Body of pancreas (tissue), 4 donors: ENCODE data around the gene ARV1. TPM values are rescaled to one million over a fixed set of nuclear protein-coding genes. Genes with fewer than 3 reads are reported as not detected.
A peak's percentile ranks its signal among the peaks of the same experiment; 100 is the strongest.
"Not testable (repeated sequence)": the region's sequence is repeated elsewhere in the genome, so short reads cannot be mapped to it uniquely, and the experiment has no call there.

Experiments
- ATAC-seq: fragments of 150-250 bp; one replicate; pipeline ENCODE4 v1.9.1; 2016
- DNase-seq, 4 donors: peaks; one replicate each; pipeline ENCODE4 v3.0.0-alpha.2; 2019
- H3K27ac ChIP-seq, 4 donors: fragments of 200-600 bp; sonication (generic); 1 replicate in 3 of 4; 2 replicates in 1 of 4; pipeline versions ENCODE4 v1.5.1 to v1.6.1; 2016 to 2019; ENCODE audit warnings: mild to moderate bottlenecking in 1 of 4, mixed read lengths in 1 of 4, moderate library complexity in 1 of 4
- H3K27me3 ChIP-seq, 2 donors: fragments of 200-600 bp; sonication (generic); one replicate each; pipeline ENCODE4 v1.6.0; 2016; ENCODE audit warnings: mild to moderate bottlenecking in 1 of 2
- H3K36me3 ChIP-seq, 2 donors: fragments of 200-600 bp; sonication (generic); replicated peaks in 1 of 2; 2 replicates each; pipeline ENCODE4 v1.5.1; 2016; ENCODE audit warnings: low read depth in 2 of 2; ENCODE audit not compliant: insufficient read depth in 1 of 2
- H3K4me1 ChIP-seq: fragments of 200-600 bp; sonication (generic); one replicate; pipeline ENCODE4 v1.6.0; 2016
- H3K4me3 ChIP-seq, 2 donors: fragments of 200-600 bp; sonication (generic); 1 replicate in 1 of 2; 2 replicates in 1 of 2; pipeline ENCODE4 v1.5.1; 2016 to 2019
- H3K9me3 ChIP-seq, 3 donors: fragments of 200-600 bp; sonication (generic); 1 replicate in 2 of 3; 2 replicates in 1 of 3; pipeline ENCODE4 v1.5.1; 2016
- CTCF ChIP-seq, 7 experiments: fragments of 450-650 bp in 4 of 7; fragments of 200-600 bp in 3 of 7; sonication (generic) in 3 of 7; IDR thresholded peaks; one replicate each; pipeline ENCODE4 v1.5.1; 2016 to 2019; ENCODE audit warnings: antibody characterized with exemption in 7 of 7
- POLR2A ChIP-seq, 3 donors: fragments of 450-650 bp; IDR thresholded peaks; one replicate each; pipeline ENCODE4 v1.6.1; 2016; ENCODE audit warnings: antibody characterized with exemption in 3 of 3, mild to moderate bottlenecking in 2 of 3
- WGBS, 2 donors: methylation state at CpG; one replicate each; pipeline ENCODE4 v1.1.5; 2017; 5-methylcytosine and 5-hydroxymethylcytosine counted together
- intact Hi-C: fragments of 100-400 bp; cut with DNase I; formaldehyde crosslinking; loops from one replicate; pipeline ENCODE4 v1.15.1; 2023
- total RNA-seq, 2 donors: library from RNA; depleted of rRNA; stranded (reverse); fragments of >200 nt; gene quantifications; one replicate each; pipeline ENCODE4 v1.1.0, GENCODE V29; 2016

ARV1 gene
- total RNA-seq, 2 donors from 2014 or later: 11.5 to 23.6 TPM

DNA sequence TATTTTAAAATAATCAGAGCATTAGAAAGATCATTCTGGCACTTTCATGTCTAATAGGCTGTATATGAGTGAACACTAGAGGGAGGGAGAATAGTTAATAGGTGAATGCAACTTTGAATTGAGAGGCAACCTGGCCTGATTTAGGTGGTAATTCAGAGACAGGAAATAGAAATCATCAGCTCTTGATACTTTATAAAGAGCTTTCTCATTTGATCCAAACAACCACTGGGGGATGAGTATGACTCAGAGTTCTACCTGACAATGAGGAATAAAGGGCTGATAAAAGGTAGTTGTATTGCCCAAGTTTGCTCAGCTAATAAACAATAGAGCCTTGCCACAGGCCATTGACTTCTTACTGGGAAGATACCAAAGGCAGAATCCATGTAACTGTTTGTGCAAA lies 66.4 kb downstream of the ARV1 start:
- ATAC-seq (no peak), DNase-seq (no peak)
- Histone ChIP-seq H3K4me3 (no peak overlapping the region), H3K9me3 (no peaks in the 10 kb centered on the region), H3K27me3 (no peaks in the 10 kb centered on the region), H3K27ac (no peak overlapping the region), H3K36me3 (no peaks in the 10 kb centered on the region), H3K4me1 (peaks cover 11% of the 10 kb centered on the region)
- no peak for TF ChIP-seq POLR2A (IDR thresholded peaks at IDR 0.05)
- no peak for TF ChIP-seq CTCF (IDR thresholded peaks at IDR 0.05)
- intact Hi-C loops: no loop called here

DNA sequence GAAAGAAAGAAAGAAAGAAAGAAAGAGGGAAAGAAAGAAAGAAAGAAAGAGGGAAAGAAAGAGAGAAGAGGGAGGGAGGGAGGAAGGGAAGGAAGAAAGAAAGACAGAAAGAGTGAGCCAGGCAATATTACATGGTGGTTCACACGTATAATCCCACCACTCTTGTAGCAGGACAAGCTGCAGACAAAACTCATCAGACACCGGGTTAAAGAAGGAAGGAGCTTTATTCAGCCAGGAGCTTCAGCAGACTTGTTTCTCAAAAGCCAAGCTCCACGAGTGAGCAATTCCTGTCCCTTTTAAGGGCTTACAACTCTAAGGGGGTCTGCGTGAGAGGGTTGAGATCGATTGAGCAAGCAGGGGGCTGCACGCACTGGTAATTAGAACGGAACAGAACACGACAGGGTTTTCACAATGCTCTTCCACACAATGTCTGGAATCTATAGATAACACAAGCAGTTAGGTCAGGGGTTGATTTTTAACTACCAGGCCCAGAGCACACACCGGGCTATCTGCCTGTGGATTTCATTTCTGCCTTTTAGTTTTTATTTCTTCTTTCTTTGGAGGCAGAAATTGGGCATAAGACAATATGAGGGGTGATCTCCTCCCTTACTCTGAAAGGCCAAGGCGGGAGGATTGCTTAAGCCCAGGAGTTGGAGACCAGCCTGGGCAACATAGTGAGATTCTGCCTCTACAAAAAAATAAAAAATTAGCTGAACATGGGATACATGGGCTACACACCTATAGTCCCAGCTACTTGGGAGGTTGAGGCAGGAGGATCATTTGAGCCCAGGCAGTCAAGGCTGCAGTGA lies 67.2 kb downstream of the ARV1 start:
- H3K27me3 ChIP-seq, H3K4me1 ChIP-seq, DNase-seq, H3K4me3 ChIP-seq, H3K27ac ChIP-seq, intact Hi-C loops, H3K36me3 ChIP-seq, H3K9me3 ChIP-seq, ATAC-seq: not testable (repeated sequence)
- WGBS, 2 donors: 88 to 90% methylated on average over 10 of the region's 10 CpGs

DNA sequence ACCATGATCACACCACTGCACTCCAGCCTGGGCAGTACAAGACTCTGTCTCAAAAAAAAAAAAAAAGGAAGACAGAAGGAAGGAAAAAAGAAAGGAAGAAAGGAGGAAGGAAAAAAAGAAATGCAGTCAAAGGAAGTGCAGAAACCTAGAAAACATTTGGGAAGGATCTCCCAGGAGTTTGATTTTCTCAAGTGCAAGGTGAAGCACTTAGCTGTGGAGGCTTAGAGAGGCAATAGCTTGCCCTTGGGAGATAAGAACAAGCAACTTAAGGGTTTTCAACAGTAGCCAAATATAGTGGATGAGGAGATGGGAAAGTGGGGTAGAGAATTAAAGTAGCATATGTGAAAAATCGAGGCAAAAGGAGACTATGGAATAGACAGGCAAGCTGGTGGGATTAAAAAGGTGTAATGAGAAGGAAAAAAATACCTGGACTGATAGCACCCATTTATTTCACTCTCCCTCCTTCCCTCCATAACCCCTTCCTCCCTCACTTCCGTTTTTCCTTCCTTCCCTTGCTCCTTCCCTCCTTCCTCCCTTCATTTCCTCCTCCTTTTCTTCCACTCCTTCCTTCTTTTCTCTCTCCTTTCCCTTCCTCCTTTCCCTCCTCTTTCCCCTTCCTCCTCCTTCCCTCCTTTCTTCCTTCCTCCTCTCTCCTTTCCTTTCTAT lies 68.0 kb downstream of the ARV1 start:
- ATAC-seq (no peak), DNase-seq (no peak)
- Histone ChIP-seq H3K27ac (no peak overlapping the region), H3K27me3 (no peaks in the 10 kb centered on the region), H3K4me1 (no peaks in the 10 kb centered on the region), H3K36me3 (no peaks in the 10 kb centered on the region), H3K9me3 (no peaks in the 10 kb centered on the region), H3K4me3 (no peak overlapping the region)
- TF ChIP-seq POLR2A (IDR thresholded peaks at IDR 0.05) (no peak), CTCF (IDR thresholded peaks at IDR 0.05) (no peak)
- intact Hi-C loops: no loop called here
- WGBS, 2 donors: 63 to 71% methylated on average over 2 of the region's 2 CpGs

DNA sequence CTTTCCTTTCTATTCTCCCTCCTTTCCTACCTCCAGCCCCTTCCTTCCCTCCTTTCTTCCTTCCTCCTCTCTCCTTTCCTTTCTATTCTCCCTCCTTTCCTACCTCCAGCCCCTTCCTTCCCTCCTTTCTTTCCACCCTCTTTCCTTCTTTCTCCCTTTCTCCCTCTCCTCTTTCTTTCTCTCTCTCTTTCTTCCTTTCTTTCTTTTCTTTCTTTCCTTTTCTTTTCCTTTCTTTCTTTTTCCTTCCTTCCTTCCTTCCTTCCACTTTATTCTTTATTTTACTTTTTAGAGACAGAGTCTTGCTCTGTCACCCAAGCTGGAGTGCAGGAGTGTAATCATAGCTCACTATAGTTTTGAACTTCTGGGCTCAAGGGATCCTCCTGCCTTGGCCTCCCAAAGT lies 68.6 kb downstream of the ARV1 start:
- H3K4me1 ChIP-seq, H3K4me3 ChIP-seq, H3K27ac ChIP-seq, intact Hi-C loops, H3K27me3 ChIP-seq, H3K36me3 ChIP-seq, H3K9me3 ChIP-seq, ATAC-seq, DNase-seq: not testable (repeated sequence)

- H3K27ac ChIP-seq, H3K4me3 ChIP-seq, H3K27me3 ChIP-seq, intact Hi-C loops, H3K9me3 ChIP-seq, H3K36me3 ChIP-seq, ATAC-seq, H3K4me1 ChIP-seq: not testable (repeated sequence)
- WGBS, 2 donors: 71 to 75% methylated on average over 8 to 9 of the region's 9 CpGs
- DNase-seq: peak in 2 of 4 donors; percentile 24 to 39
Observed at GRCh38 chr1:231048419-231048818, 69.5 kb downstream of the ARV1 start.

GRCh38 chr1:231049121-231049979 lies 70.5 kb downstream of the ARV1 start:
- 49 to 55% methylated on average over 10 of the region's 10 CpGs for WGBS, 2 donors
- intact Hi-C loops: no loop called here

More at GRCh38 chr1:231049121-231049979, 70.5 kb downstream of the ARV1 start:
- no peak for ATAC-seq
- Histone ChIP-seq H3K9me3 (no peaks in the 10 kb centered on the region), H3K4me1 (peaks cover 13% of the 10 kb centered on the region), H3K27me3 (no peaks in the 10 kb centered on the region), H3K36me3 (no peaks in the 10 kb centered on the region), H3K27ac (no peak overlapping the region), H3K4me3 (no peak overlapping the region)
- TF ChIP-seq CTCF (IDR thresholded peaks at IDR 0.05) (no peak), POLR2A (IDR thresholded peaks at IDR 0.05) (no peak)
- DNase-seq: no peak
